H1 (cell line): Measurements from ENCODE around the gene SDF2.

ENCODE experiments used
- ATF2 ChIP-seq: IDR thresholded peaks from 2 replicates; pipeline ENCODE4 v1.6.1; 2012; ENCODE audit warnings: low read length, inconsistent platforms
- BCL11A ChIP-seq, 2 experiments: IDR thresholded peaks; one replicate each; pipeline ENCODE4 v1.6.1; 2011; ENCODE audit warnings: low read depth in 2 of 2, low read length in 2 of 2, mild to moderate bottlenecking in 2 of 2
- CEBPB ChIP-seq: IDR thresholded peaks from 2 replicates; pipeline ENCODE4 v1.6.1; 2012; ENCODE audit warnings: low read depth, low read length
- CTCF ChIP-seq, 3 experiments: IDR thresholded peaks; 1 replicate in 2 of 3; 2 replicates in 1 of 3; pipeline versions ENCODE4 v1.5.1 to v1.6.1; 2011; ENCODE audit warnings: low read length in 3 of 3, mild to moderate bottlenecking in 3 of 3, inconsistent platforms in 2 of 3, low read depth in 1 of 3, moderate library complexity in 1 of 3; ENCODE audit not compliant: insufficient read depth in 1 of 3; ENCODE audit errors: control extremely low read depth in 1 of 3
- NRF1 ChIP-seq: IDR thresholded peaks from 2 replicates; pipeline ENCODE4 v1.6.1; 2011; ENCODE audit warnings: mild to moderate bottlenecking, low read depth, low read length, improper control_type of control experiment
- POLR2A ChIP-seq, 2 experiments: IDR thresholded peaks; 1 replicate in 1 of 2; 2 replicates in 1 of 2; pipeline ENCODE4 v1.6.1; 2011; ENCODE audit warnings: low read depth in 2 of 2, low read length in 2 of 2, mild to moderate bottlenecking in 2 of 2; ENCODE audit errors: control extremely low read depth in 1 of 2
- POLR2AphosphoS5 ChIP-seq: IDR thresholded peaks from 2 replicates; pipeline ENCODE4 v1.6.1; 2011; ENCODE audit warnings: low read depth, low read length
- SIN3A ChIP-seq, 2 experiments: IDR thresholded peaks in 1 of 2; conservative IDR thresholded peaks in 1 of 2; 2 replicates each; pipeline ENCODE4 v1.6.1; 2011 to 2012; ENCODE audit warnings: low read length in 2 of 2, improper control_type of control experiment in 1 of 2, low read depth in 1 of 2, mild to moderate bottlenecking in 1 of 2
- SIRT6 ChIP-seq: IDR thresholded peaks from one replicate; pipeline ENCODE4 v1.7.1; 2012; ENCODE audit warnings: low read length, inconsistent platforms
- SP1 ChIP-seq: IDR thresholded peaks from 2 replicates; pipeline ENCODE4 v1.6.1; 2011; ENCODE audit warnings: low read depth, low read length
- TAF1 ChIP-seq: IDR thresholded peaks from 2 replicates; pipeline ENCODE4 v1.6.1; 2011; ENCODE audit warnings: mild to moderate bottlenecking, low read depth, low read length
- TBP ChIP-seq: IDR thresholded peaks from 2 replicates; pipeline ENCODE4 v1.6.1; 2011; ENCODE audit warnings: low read depth, low read length, improper control_type of control experiment

- TF ChIP-seq CTCF (IDR thresholded peaks at IDR 0.05; ENCODE audit: control extremely low read depth in 1 of 3, insufficient read depth in 1 of 3, low read depth in 1 of 3, low read length in 3 of 3) (no peak), ATF2 (no peak), SIRT6 (no peak), BCL11A (IDR thresholded peaks at IDR 0.05; ENCODE audit: low read depth in 2 of 2, low read length in 2 of 2) (no peak), POLR2A (IDR thresholded peaks at IDR 0.05; ENCODE audit: control extremely low read depth in 1 of 2, low read depth in 2 of 2, low read length in 2 of 2) (no peak), TAF1 (no peak), TBP (no peak), CEBPB (no peak), SIN3A (conservative IDR thresholded peaks at IDR 0.05 in 1 of 2, IDR thresholded peaks at IDR 0.05 in 1 of 2; ENCODE audit: low read depth in 1 of 2, low read length in 2 of 2) (no peak), SP1 (no peak), POLR2AphosphoS5 (no peak), NRF1 (no peak)
Observed at GRCh38 chr17:28612531-28612930, 49.2 kb downstream of the SDF2 start.
